Measurements from ENCODE around the gene CASP9.

Gene CASP9

GRCh38 chr1:15444468-15445389 is 79.3 kb downstream of the CASP9 start:
- no peak overlapping the region for H3K9ac ChIP-seq (ENCODE audit: low read length)
- H3K4me2 ChIP-seq (ENCODE audit: low read length, poor library complexity, severe bottlenecking), result no peak overlapping the region
- 82% methylated on average over 16 of the region's 17 CpGs for whole genome bisulfite sequencing
- H2AK5ac ChIP-seq (ENCODE audit: low read length, severe bottlenecking), result no peak overlapping the region
- H3K27me3 ChIP-seq (ENCODE audit: control insufficient read depth in 1 of 2, insufficient read depth in 1 of 2, low read length in 2 of 2), result peaks cover 21 to 58% of the 10 kb centered on the region in 2 experiments
- no peak overlapping the region for H3K14ac ChIP-seq (ENCODE audit: low read length in 2 of 2)
- H2BK15ac ChIP-seq (ENCODE audit: low read depth, poor library complexity, severe bottlenecking), result no peak overlapping the region
- peak overlapping the region in 1 of 2 experiments; percentile 17 for H3K18ac ChIP-seq (ENCODE audit: low read depth in 1 of 2, low read length in 2 of 2)
- no peak overlapping the region for H3K4me3 ChIP-seq (ENCODE audit: insufficient read depth in 1 of 2, low read depth in 1 of 2, low read length in 2 of 2)
- no peak overlapping the region for H3K23ac ChIP-seq (ENCODE audit: low read length in 2 of 2)
- no peaks in the 10 kb centered on the region for H3K79me1 ChIP-seq (replicated peaks; ENCODE audit: low read length, poor library complexity, severe bottlenecking)
- no peaks in the 10 kb centered on the region for H3K36me3 ChIP-seq (ENCODE audit: control insufficient read depth in 1 of 2, insufficient read depth in 2 of 2, low read depth in 1 of 2, low read length in 2 of 2)
- peak overlapping the region; percentile 37 for H4K8ac ChIP-seq (ENCODE audit: low read length)
- H3K27ac ChIP-seq (ENCODE audit: low read length, poor library complexity, severe bottlenecking), result no peak overlapping the region
- no peaks in the 10 kb centered on the region for H3K4me1 ChIP-seq (ENCODE audit: control insufficient read depth, insufficient read depth, low read depth, low read length)
- no peak for DNase-seq
- no peak overlapping the region for H2BK12ac ChIP-seq (ENCODE audit: low read length in 2 of 2)
- no peak overlapping the region for H2BK5ac ChIP-seq (ENCODE audit: low read depth, low read length, poor library complexity, severe bottlenecking)
- no peak overlapping the region for H3K4ac ChIP-seq (ENCODE audit: low read depth in 1 of 2, low read length in 2 of 2)
- no peak overlapping the region for H2BK120ac ChIP-seq (ENCODE audit: low read depth, low read length)
- no peak overlapping the region for H2AFZ ChIP-seq (ENCODE audit: low read depth, low read length)
- H4K91ac ChIP-seq (ENCODE audit: low read length), result peak overlapping the region; percentile 21
- no peaks in the 10 kb centered on the region for H3K9me3 ChIP-seq (ENCODE audit: control insufficient read depth, low read length)

DNA sequence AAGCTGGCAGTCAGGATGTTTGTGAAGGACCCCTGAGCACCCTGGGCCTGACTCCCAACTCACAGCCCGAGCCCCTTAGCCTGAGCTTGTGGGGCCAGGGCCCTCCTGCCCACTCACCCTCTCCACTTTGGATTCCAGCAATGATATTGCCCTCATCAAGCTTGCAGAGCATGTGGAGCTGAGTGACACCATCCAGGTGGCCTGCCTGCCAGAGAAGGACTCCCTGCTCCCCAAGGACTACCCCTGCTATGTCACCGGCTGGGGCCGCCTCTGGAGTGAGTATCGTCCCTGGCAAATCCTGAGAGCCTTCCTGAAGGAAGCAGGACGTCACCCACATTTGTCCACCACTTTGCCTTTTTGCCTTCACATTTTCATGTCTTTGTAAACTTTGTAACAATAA is 80.7 kb downstream of the CASP9 start:
- Histone ChIP-seq H3K4me1 (ENCODE audit: control insufficient read depth, insufficient read depth, low read depth, low read length) (no peaks in the 10 kb centered on the region), H3K27ac (ENCODE audit: low read length, poor library complexity, severe bottlenecking) (no peak overlapping the region), H4K91ac (ENCODE audit: low read length) (no peak overlapping the region), H3K36me3 (ENCODE audit: control insufficient read depth in 1 of 2, insufficient read depth in 2 of 2, low read depth in 1 of 2, low read length in 2 of 2) (no peaks in the 10 kb centered on the region), H3K79me1 (replicated peaks; ENCODE audit: low read length, poor library complexity, severe bottlenecking) (no peaks in the 10 kb centered on the region), H3K4me2 (ENCODE audit: low read length, poor library complexity, severe bottlenecking) (no peak overlapping the region), H3K23ac (ENCODE audit: low read length in 2 of 2) (no peak overlapping the region), H2BK5ac (ENCODE audit: low read depth, low read length, poor library complexity, severe bottlenecking) (no peak overlapping the region), H3K9ac (ENCODE audit: low read length) (no peak overlapping the region), H4K8ac (ENCODE audit: low read length) (no peak overlapping the region), H3K4me3 (ENCODE audit: insufficient read depth in 1 of 2, low read depth in 1 of 2, low read length in 2 of 2) (no peak overlapping the region), H3K14ac (ENCODE audit: low read length in 2 of 2) (no peak overlapping the region), H3K4ac (ENCODE audit: low read depth in 1 of 2, low read length in 2 of 2) (no peak overlapping the region), H2AFZ (ENCODE audit: low read depth, low read length) (no peak overlapping the region), H2AK5ac (ENCODE audit: low read length, severe bottlenecking) (no peak overlapping the region), H3K9me3 (ENCODE audit: control insufficient read depth, low read length) (no peaks in the 10 kb centered on the region), H3K18ac (ENCODE audit: low read depth in 1 of 2, low read length in 2 of 2) (no peak overlapping the region), H2BK120ac (ENCODE audit: low read depth, low read length) (no peak overlapping the region), H3K27me3 (ENCODE audit: control insufficient read depth in 1 of 2, insufficient read depth in 1 of 2, low read length in 2 of 2) (peaks cover 21 to 62% of the 10 kb centered on the region in 2 experiments), H2BK15ac (ENCODE audit: low read depth, poor library complexity, severe bottlenecking) (no peak overlapping the region), H2BK12ac (ENCODE audit: low read length in 2 of 2) (no peak overlapping the region)
- DNase-seq, result no peak
- WGBS, result 62% methylated on average over 5 of the region's 5 CpGs

DNA sequence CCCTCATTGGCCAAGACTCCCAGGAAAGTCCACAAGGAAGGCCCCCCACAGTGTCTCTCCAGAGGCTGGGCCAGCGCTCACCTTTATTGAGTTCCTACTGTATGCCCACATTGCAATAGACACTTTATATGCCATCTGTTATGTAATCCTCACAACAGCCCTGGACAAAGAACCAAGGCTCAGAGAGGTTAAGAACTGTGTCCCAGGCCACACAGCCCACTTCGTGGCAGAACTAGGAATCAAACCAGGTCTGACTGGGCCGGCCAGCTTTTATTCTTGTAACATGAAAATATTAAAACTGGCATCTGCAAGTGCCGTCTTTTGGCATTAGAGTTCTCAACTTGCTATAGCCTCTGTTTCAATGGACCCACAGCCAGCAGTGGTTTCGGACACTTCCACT is 81.3 kb downstream of the CASP9 start:
- 88% methylated on average over 5 of the region's 5 CpGs for WGBS
- Histone ChIP-seq H3K14ac (ENCODE audit: low read length in 2 of 2) (no peak overlapping the region), H3K9ac (ENCODE audit: low read length) (no peak overlapping the region), H3K79me1 (replicated peaks; ENCODE audit: low read length, poor library complexity, severe bottlenecking) (no peaks in the 10 kb centered on the region), H3K4me1 (ENCODE audit: control insufficient read depth, insufficient read depth, low read depth, low read length) (no peaks in the 10 kb centered on the region), H3K4me2 (ENCODE audit: low read length, poor library complexity, severe bottlenecking) (no peak overlapping the region), H4K91ac (ENCODE audit: low read length) (no peak overlapping the region), H3K27me3 (ENCODE audit: control insufficient read depth in 1 of 2, insufficient read depth in 1 of 2, low read length in 2 of 2) (peaks cover 20 to 59% of the 10 kb centered on the region in 2 experiments), H2AFZ (ENCODE audit: low read depth, low read length) (no peak overlapping the region), H2BK5ac (ENCODE audit: low read depth, low read length, poor library complexity, severe bottlenecking) (no peak overlapping the region), H3K27ac (ENCODE audit: low read length, poor library complexity, severe bottlenecking) (no peak overlapping the region), H3K36me3 (ENCODE audit: control insufficient read depth in 1 of 2, insufficient read depth in 2 of 2, low read depth in 1 of 2, low read length in 2 of 2) (no peaks in the 10 kb centered on the region), H3K4ac (ENCODE audit: low read depth in 1 of 2, low read length in 2 of 2) (no peak overlapping the region), H3K18ac (ENCODE audit: low read depth in 1 of 2, low read length in 2 of 2) (no peak overlapping the region), H2BK12ac (ENCODE audit: low read length in 2 of 2) (no peak overlapping the region), H3K9me3 (ENCODE audit: control insufficient read depth, low read length) (no peaks in the 10 kb centered on the region), H3K23ac (ENCODE audit: low read length in 2 of 2) (no peak overlapping the region), H2AK5ac (ENCODE audit: low read length, severe bottlenecking) (no peak overlapping the region), H3K4me3 (ENCODE audit: insufficient read depth in 1 of 2, low read depth in 1 of 2, low read length in 2 of 2) (no peak overlapping the region), H2BK120ac (ENCODE audit: low read depth, low read length) (no peak overlapping the region), H4K8ac (ENCODE audit: low read length) (no peak overlapping the region), H2BK15ac (ENCODE audit: low read depth, poor library complexity, severe bottlenecking) (no peak overlapping the region)
- no peak for DNase-seq

DNA sequence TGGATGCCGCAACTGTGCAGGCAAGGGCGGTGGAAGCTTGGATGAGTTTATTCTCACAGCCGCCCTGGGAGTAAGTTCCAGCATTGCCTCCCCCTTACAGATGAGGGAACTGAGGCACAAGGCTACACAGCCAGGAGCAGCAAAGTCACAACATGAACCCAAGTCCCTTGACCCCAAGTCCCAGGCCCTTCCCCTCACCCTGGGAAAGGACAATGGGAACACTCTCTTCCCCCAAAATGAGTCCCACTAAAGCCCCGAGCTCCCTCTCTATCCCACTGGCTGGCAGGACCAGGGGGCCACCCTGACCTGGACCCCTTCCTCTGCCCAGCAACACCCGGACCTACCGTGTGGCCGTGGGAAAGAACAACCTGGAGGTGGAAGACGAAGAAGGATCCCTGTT is 81.9 kb downstream of the CASP9 start:
- Histone ChIP-seq H3K18ac (ENCODE audit: low read depth in 1 of 2, low read length in 2 of 2) (no peak overlapping the region), H4K8ac (ENCODE audit: low read length) (peak overlapping the region; percentile 31), H3K23ac (ENCODE audit: low read length in 2 of 2) (no peak overlapping the region), H3K9ac (ENCODE audit: low read length) (no peak overlapping the region), H3K79me1 (replicated peaks; ENCODE audit: low read length, poor library complexity, severe bottlenecking) (no peaks in the 10 kb centered on the region), H2BK15ac (ENCODE audit: low read depth, poor library complexity, severe bottlenecking) (no peak overlapping the region), H2AFZ (ENCODE audit: low read depth, low read length) (no peak overlapping the region), H3K14ac (ENCODE audit: low read length in 2 of 2) (no peak overlapping the region), H3K4me1 (ENCODE audit: control insufficient read depth, insufficient read depth, low read depth, low read length) (no peaks in the 10 kb centered on the region), H3K4ac (ENCODE audit: low read depth in 1 of 2, low read length in 2 of 2) (no peak overlapping the region), H3K27ac (ENCODE audit: low read length, poor library complexity, severe bottlenecking) (no peak overlapping the region), H3K27me3 (ENCODE audit: control insufficient read depth in 1 of 2, insufficient read depth in 1 of 2, low read length in 2 of 2) (peaks cover 14 to 53% of the 10 kb centered on the region in 2 experiments), H4K91ac (ENCODE audit: low read length) (no peak overlapping the region), H2BK12ac (ENCODE audit: low read length in 2 of 2) (no peak overlapping the region), H3K9me3 (ENCODE audit: control insufficient read depth, low read length) (no peaks in the 10 kb centered on the region), H3K36me3 (ENCODE audit: control insufficient read depth in 1 of 2, insufficient read depth in 2 of 2, low read depth in 1 of 2, low read length in 2 of 2) (no peaks in the 10 kb centered on the region), H2AK5ac (ENCODE audit: low read length, severe bottlenecking) (no peak overlapping the region), H2BK120ac (ENCODE audit: low read depth, low read length) (no peak overlapping the region), H2BK5ac (ENCODE audit: low read depth, low read length, poor library complexity, severe bottlenecking) (no peak overlapping the region), H3K4me3 (ENCODE audit: insufficient read depth in 1 of 2, low read depth in 1 of 2, low read length in 2 of 2) (no peak overlapping the region), H3K4me2 (ENCODE audit: low read length, poor library complexity, severe bottlenecking) (no peak overlapping the region)
- DNase-seq, result no peak
- WGBS, result 91% methylated on average over 8 of the region's 8 CpGs
